MG63 (cell line): Measurements from ENCODE around the gene CCDC178. TPM values are rescaled to one million over a fixed set of nuclear protein-coding genes. Genes with fewer than 3 reads are reported as not detected.
"Not testable (repeated sequence)": the region's sequence is repeated elsewhere in the genome, so short reads cannot be mapped to it uniquely, and the experiment has no call there.

Experiments used
- DNase-seq: peaks from one replicate; pipeline ENCODE4 v3.0.0-alpha.2; 2020
- H3K27me3 ChIP-seq: fragments of 250-450 bp; sonication (Bioruptor Pico); 2 replicates; pipeline ENCODE4 v1.5.1; 2020; ENCODE audit warnings: mild to moderate bottlenecking, moderate library complexity
- H3K36me3 ChIP-seq: fragments of 250-450 bp; sonication (Bioruptor Pico); 2 replicates; pipeline ENCODE4 v1.5.1; 2020; ENCODE audit warnings: mild to moderate bottlenecking, moderate library complexity
- H3K4me3 ChIP-seq: fragments of 250-450 bp; sonication (Bioruptor Pico); 2 replicates; pipeline ENCODE4 v1.5.1; 2020; ENCODE audit warnings: mild to moderate bottlenecking, moderate library complexity
- H3K9me3 ChIP-seq: fragments of 250-450 bp; sonication (Bioruptor Pico); 2 replicates; pipeline ENCODE4 v1.5.1; 2020; ENCODE audit warnings: mild to moderate bottlenecking, moderate library complexity
- total RNA-seq: library from RNA; depleted of rRNA; stranded (reverse); fragments of >200 nt; shearing (Covaris generic); gene quantifications from 2 replicates; pipeline ENCODE4 v1.2.3, GENCODE V29; 2014; ENCODE audit warnings: low replicate concordance

CCDC178 gene
- total RNA-seq, 1 experiment from 2014 or later = not detected

DNA sequence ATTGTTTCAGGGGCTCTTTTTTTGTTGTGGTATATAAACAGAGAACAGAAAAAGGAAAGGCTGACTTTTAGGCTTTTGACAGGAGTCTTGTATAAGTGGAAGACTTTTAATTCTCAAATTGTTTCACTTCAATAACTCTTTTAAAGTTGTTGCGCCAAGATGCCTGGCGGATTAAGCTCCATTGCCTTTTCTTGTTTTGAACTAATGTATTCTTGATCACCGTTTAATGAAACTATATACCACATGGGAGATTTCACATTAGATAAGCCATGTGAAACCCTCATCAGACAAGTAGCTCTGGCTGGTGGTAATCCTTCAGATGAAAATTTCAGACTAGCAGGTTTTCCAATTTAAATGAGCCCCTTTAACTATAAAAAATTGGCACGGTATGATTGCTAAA is 257.4 kb downstream of the CCDC178 start:
- Histone ChIP-seq H3K9me3 (no peaks in the 10 kb centered on the region), H3K4me3 (no peak overlapping the region), H3K27me3 (no peaks in the 10 kb centered on the region), H3K36me3 (no peaks in the 10 kb centered on the region)
- no peak for DNase-seq

DNA sequence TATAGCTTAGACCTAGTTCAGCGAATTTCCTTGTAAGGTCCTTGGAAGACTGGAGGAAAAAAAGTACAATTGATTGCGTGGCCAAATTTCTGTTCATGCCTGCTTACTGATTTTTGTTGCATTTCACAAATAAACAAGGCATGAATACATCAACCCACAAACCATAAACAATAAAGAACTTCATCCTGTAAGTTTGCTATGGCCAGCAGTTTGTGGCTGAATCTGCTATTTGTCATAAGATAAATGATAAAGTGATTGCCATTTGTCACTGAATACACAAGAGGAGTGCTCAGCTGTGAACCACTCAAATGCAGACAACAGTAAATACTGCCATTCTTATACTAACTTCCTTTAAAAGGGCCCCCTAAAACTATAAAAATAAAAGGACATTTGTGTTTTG is 259.5 kb downstream of the CCDC178 start:
- Histone ChIP-seq H3K27me3 (no peaks in the 10 kb centered on the region), H3K4me3 (no peak overlapping the region), H3K36me3 (no peaks in the 10 kb centered on the region), H3K9me3 (no peaks in the 10 kb centered on the region)
- no peak for DNase-seq

GRCh38 chr18:33169218-33169617 is 271.3 kb downstream of the CCDC178 start:
- H3K9me3 ChIP-seq = no peaks in the 10 kb centered on the region
- H3K27me3 ChIP-seq = no peaks in the 10 kb centered on the region
- no peak for DNase-seq
- H3K4me3 ChIP-seq = no peak overlapping the region
- H3K36me3 ChIP-seq = no peaks in the 10 kb centered on the region

- not testable (repeated sequence) for H3K9me3 ChIP-seq, H3K4me3 ChIP-seq, H3K27me3 ChIP-seq, H3K36me3 ChIP-seq, DNase-seq
Measured at GRCh38 chr18:33164121-33164520, 276.4 kb downstream of the CCDC178 start.

- H3K36me3 ChIP-seq = no peaks in the 10 kb centered on the region
- no peaks in the 10 kb centered on the region for H3K27me3 ChIP-seq
- DNase-seq = no peak
- H3K4me3 ChIP-seq = no peak overlapping the region
- H3K9me3 ChIP-seq = no peaks in the 10 kb centered on the region
Measured at GRCh38 chr18:33161131-33161530, 279.4 kb downstream of the CCDC178 start.

GRCh38 chr18:33159151-33159550 is 281.4 kb downstream of the CCDC178 start:
- Histone ChIP-seq H3K36me3 (no peaks in the 10 kb centered on the region), H3K27me3 (no peaks in the 10 kb centered on the region), H3K9me3 (no peaks in the 10 kb centered on the region), H3K4me3 (no peak overlapping the region)
- no peak for DNase-seq

DNA sequence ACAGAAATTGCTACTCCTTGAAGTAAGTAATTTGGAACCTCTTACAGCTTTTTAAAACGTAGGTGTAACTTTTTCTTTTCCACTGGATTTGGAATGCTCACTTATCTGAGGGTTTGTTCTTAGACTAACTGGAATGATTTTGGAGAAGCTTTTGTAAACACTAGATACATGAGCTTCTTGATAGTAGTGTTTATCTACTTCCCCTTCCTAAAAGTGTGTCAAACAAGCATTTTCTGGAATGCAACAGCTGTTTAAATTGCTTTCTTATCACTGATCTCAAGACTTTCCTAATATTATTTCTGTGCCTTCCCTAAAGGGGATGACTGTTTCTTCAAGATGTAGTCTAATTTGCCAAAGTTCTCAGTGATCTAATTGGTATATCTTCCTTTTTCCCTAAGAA is 282.6 kb downstream of the CCDC178 start:
- no peaks in the 10 kb centered on the region for H3K27me3 ChIP-seq
- no peaks in the 10 kb centered on the region for H3K9me3 ChIP-seq
- no peak overlapping the region for H3K4me3 ChIP-seq
- DNase-seq = no peak
- no peaks in the 10 kb centered on the region for H3K36me3 ChIP-seq

DNA sequence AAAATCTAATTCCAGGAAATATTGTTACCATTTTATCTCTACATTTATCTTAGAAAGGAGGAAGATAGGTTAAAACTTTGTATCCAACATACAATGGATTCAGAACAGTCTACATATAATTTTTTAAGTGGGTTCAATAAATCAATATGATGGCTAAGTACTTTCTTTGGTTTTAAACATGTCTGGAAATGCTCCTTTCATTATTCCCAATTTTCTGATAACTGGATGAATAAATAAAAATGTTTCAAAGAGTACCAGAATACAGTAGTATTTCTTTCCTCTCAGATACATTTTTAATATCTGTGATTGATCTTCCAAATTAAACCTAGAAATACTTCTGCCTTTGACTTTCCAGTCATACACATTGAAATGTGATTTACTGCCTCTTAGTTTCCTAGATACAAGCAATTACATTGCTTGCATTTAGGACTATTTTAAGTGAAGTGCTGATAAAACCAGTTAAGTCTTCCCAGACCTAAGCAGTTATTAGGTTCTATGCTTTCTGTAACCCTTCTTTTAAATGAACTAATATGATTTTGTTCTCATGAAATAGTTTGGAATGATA is 283.5 kb downstream of the CCDC178 start:
- no peak for DNase-seq
- H3K9me3 ChIP-seq = no peaks in the 10 kb centered on the region
- H3K4me3 ChIP-seq = no peak overlapping the region
- H3K36me3 ChIP-seq = no peaks in the 10 kb centered on the region
- no peaks in the 10 kb centered on the region for H3K27me3 ChIP-seq

GRCh38 chr18:33154049-33154448 is 286.5 kb downstream of the CCDC178 start:
- DNase-seq = no peak
- H3K36me3 ChIP-seq = no peaks in the 10 kb centered on the region
- no peaks in the 10 kb centered on the region for H3K9me3 ChIP-seq
- H3K4me3 ChIP-seq = no peak overlapping the region
- no peaks in the 10 kb centered on the region for H3K27me3 ChIP-seq

DNA sequence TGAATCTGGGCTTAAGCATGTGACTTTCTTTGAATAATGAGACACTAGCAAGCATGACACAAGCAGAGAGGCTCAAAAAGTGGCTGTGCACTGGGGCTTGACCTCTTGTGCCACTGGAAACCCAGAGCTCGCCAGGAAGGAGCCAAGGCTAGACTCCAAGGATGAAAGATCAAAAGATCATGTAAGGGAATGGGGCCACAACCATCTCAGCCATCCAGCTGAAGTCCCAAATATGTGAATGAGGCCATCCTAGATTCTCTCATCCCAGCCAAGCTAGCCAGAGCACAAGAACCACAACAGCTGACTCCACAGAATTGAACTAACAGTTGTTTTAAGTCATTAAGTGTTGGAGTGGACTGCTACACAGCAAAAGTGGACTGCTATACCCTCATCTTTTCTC is 288.1 kb downstream of the CCDC178 start:
- no peaks in the 10 kb centered on the region for H3K36me3 ChIP-seq
- no peaks in the 10 kb centered on the region for H3K9me3 ChIP-seq
- no peaks in the 10 kb centered on the region for H3K27me3 ChIP-seq
- H3K4me3 ChIP-seq = no peak overlapping the region
- DNase-seq = no peak

DNA sequence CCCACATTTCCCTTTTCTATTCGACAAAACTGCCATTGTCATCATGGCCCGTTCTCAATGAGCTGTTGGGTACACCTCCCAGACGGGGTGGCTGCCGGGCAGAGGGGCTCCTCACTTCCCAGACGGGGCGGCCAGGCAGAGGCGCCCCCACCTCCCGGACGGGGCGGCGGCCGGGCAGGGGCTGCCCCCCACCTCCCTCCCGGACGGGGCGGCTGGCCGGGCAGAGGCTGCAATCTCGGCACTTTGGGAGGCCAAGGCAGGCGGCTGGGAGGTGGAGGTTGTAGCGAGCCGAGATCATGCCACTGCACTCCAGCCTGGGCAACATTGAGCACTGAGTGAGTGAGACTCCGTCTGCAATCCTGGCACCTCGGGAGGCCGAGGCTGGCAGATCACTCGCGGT is 292.7 kb downstream of the CCDC178 start:
- not testable (repeated sequence) for H3K36me3 ChIP-seq, DNase-seq, H3K4me3 ChIP-seq, H3K27me3 ChIP-seq, H3K9me3 ChIP-seq

DNA sequence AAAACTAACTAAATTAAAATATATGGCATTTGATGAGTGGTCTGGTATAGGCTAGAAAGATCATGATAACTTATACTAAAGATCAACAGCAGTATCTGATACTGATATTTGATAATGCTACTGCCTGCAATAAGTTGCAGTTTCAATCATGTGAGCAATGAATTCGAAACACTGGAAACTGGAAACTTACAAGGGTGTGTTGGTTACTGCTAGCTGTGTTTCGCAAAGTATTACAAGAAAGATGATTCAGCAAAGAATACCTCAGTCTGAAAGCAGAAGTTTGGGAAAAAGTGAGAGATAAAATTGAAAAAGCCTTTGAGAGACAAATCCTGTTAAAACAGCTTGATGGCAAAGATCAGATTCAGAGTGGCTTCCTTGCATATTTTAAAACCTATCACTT is 294.5 kb downstream of the CCDC178 start:
- Histone ChIP-seq H3K9me3 (no peaks in the 10 kb centered on the region), H3K27me3 (no peaks in the 10 kb centered on the region), H3K36me3 (no peaks in the 10 kb centered on the region), H3K4me3 (no peak overlapping the region)
- DNase-seq = no peak

DNA sequence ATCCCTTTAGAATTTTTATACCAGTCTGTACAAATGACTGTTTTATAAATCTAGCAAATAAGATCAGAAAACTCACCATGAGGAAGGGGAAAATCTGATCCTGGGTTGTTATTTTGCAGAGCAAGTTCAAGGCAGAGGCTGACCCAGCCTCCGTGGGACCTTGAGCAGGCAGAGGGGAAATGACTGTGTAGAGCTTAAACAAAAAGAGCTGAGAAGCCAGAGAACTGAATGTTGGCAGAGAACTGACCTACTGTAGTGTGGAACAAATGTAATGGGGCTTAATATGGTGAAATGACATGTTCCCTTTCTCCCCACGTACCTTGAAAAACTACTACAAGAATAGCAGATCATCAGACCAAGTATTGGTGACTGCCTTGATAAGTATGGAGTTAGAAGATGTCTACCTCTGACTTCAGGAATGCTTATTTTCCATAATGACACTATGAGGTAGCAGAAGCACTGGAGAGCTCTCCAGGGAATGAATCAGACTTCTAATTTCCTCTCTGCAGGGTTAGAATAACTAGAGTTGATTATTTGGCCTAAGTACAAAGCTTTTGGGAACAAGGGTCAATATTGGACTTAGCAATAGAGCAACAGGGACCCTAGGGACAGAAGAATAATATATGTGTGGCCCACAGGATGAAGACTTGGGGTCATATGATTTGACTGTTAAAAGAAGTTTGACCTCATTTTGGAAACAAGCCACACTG is 304.4 kb downstream of the CCDC178 start:
- H3K36me3 ChIP-seq = no peaks in the 10 kb centered on the region
- no peak overlapping the region for H3K4me3 ChIP-seq
- no peaks in the 10 kb centered on the region for H3K27me3 ChIP-seq
- H3K9me3 ChIP-seq = no peaks in the 10 kb centered on the region
- DNase-seq = no peak

GRCh38 chr18:33132657-33133056 is 307.9 kb downstream of the CCDC178 start:
- DNase-seq = no peak
- Histone ChIP-seq H3K36me3 (no peaks in the 10 kb centered on the region), H3K27me3 (no peaks in the 10 kb centered on the region), H3K4me3 (no peak overlapping the region), H3K9me3 (no peaks in the 10 kb centered on the region)

- H3K9me3 ChIP-seq = no peaks in the 10 kb centered on the region
- no peak for DNase-seq
- H3K27me3 ChIP-seq = no peaks in the 10 kb centered on the region
- H3K36me3 ChIP-seq = no peaks in the 10 kb centered on the region
- H3K4me3 ChIP-seq = no peak overlapping the region
Measured at GRCh38 chr18:33128581-33128980, 311.9 kb downstream of the CCDC178 start.

DNA sequence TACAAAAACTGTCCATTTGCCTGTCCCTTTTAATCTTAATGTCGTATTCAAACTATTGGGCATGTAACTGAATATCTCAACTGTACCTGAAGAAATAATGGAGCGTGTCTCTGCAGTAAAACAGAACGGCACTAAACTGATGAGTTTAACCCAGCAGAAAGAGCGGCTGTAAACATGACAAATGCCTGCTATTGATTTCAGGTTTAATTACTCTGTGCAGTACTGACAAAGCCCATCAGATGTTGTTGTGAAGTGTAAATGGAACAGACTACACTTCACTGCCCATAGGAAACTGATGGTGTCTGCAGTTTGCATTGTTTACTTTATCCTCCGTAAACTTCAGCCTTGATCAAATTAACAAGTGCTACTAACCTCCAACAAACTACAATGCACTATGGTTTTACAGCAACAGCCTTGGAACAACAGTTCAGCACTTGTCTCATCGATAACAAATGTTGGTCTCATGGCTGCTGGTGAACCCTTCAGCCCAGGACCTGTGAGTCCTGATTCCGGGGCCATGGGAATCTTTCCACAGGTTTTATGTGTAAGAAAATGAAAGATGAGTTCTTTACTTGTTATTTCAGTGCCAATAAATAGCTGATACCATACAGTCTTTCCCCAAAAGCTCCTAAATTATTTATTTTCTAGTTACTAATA is 316.5 kb downstream of the CCDC178 start:
- no peaks in the 10 kb centered on the region for H3K27me3 ChIP-seq
- DNase-seq = no peak
- no peaks in the 10 kb centered on the region for H3K9me3 ChIP-seq
- no peaks in the 10 kb centered on the region for H3K36me3 ChIP-seq
- no peak overlapping the region for H3K4me3 ChIP-seq

DNA sequence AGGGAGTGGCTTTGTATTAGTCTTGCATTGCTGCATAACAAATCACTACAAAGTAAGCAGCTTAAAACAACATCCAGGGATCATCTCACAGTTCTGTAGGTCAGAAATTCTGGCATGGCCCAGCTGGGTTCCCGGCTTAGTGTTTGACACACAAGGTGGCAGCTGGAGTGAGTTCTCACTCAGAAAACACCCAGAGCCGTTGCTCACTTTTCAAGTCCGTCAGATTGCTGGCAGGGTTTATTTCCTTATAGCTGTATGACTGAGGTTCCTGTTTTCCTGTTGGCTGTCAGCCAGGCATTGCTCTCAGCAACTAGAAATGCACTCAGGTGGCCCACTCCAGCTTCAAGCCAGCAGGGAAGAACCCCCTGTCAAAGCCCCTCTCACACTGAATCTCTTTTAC is 324.1 kb downstream of the CCDC178 start:
- no peak overlapping the region for H3K4me3 ChIP-seq
- H3K9me3 ChIP-seq = no peaks in the 10 kb centered on the region
- no peaks in the 10 kb centered on the region for H3K27me3 ChIP-seq
- DNase-seq = no peak
- no peaks in the 10 kb centered on the region for H3K36me3 ChIP-seq

DNA sequence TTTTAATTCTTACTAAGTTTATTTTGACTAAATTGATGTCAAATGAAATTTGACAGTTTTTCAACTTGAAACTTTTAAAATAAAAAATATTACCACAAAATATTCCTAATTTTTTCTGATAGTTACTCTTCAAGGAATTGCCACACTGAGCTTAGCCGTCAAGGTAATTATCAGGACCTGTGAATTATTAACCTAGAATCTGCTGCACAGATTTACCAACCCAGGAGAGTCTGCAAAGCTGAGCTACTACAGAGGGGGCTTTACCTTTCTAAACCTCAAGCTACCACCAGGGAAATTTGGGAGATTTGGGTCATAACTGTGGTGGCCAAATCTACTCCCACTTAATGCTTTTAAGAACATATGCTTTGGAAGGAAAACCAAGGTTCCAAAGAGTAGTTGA is 324.6 kb downstream of the CCDC178 start:
- no peaks in the 10 kb centered on the region for H3K36me3 ChIP-seq
- DNase-seq = no peak
- no peak overlapping the region for H3K4me3 ChIP-seq

More for the DNA sequence above, 324.6 kb downstream of the CCDC178 start:
- Histone ChIP-seq H3K27me3 (no peaks in the 10 kb centered on the region), H3K9me3 (no peaks in the 10 kb centered on the region)
